VCaP (cell line): ENCODE data around the gene PRSS36.

ENCODE experiments used
- H3K27ac ChIP-seq: fragments of 450-650 bp; 2 replicates; pipeline ENCODE4 v1.5.1; 2017
- CTCF ChIP-seq: fragments of 450-650 bp; conservative IDR thresholded peaks from 2 replicates; pipeline ENCODE4 v1.5.1; 2017; ENCODE audit warnings: mild to moderate bottlenecking, moderate library complexity

Gene PRSS36

DNA sequence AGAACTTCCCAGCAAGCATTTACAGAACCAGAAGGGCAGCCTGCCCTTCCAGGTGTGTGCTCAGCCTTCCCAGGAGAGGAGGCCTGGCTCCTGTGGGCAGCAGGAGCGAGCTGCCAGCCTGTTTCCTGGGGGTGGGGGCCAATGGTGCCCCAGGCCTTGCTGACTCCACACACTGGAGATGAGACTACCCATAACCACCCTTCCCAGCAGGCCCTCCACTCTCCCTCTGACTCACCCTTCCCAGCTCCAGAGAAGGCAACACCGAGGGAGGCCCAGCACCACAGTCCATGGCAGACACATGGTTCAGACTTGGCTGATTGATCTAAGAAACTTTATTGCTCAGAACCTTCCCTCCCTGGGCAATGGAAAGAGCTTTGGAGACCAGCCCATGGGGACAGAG lies 59.3 kb downstream of the PRSS36 start:
- TF ChIP-seq CTCF = no peak
- no peak overlapping the region for H3K27ac ChIP-seq

DNA sequence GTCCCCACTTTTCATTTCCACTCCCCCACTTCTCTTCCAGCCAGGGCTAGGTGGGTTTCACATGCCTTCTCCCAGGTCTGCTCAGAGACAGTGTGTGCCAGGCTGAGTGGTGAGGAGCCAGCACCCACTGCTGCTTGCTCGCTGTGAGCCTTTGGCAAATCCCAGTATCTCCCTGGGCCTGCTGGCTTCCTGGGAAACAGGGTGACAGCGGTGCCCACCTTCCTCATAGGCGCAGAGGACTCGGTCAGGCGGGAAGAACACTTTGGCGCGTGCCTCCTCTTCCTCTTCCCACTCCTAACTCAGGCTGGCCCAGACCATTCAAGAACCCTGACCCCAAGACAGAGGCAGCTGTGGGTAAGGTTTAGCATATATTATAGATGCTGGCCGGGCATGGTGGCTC lies 60.7 kb downstream of the PRSS36 start:
- no peak for TF ChIP-seq CTCF
- H3K27ac ChIP-seq = no peak overlapping the region
